PC-3 (cell line): Measurements from ENCODE around the gene DYNLL1. TPM values are rescaled to one million over a fixed set of nuclear protein-coding genes. Genes with fewer than 3 reads are reported as not detected.

ENCODE experiments used
- ATAC-seq: fragments of 200-7000 bp; cut with Tn5 transposase; 2 replicates; pipeline ENCODE4 v1.9.1; 2020; ENCODE audit warnings: mild to moderate bottlenecking, moderate library complexity
- BruUV-seq: library from RNA; stranded (reverse); fragments of 400-500 nt; replicated peaks from 2 replicates; lab custom pipeline; 2021; lab: Mats Ljungman, UMichigan
- CTCF ChIA-PET: fragments of 300-600 bp; sonication (Branson Sonifier 250); formaldehyde crosslinking; loops from one replicate; lab custom pipeline; 2022; ENCODE audit warnings: antibody characterized with exemption; lab: Charles Lee
- POLR2A ChIA-PET: fragments of 300-600 bp; sonication (Branson Sonifier 250); formaldehyde crosslinking; loops from one replicate; lab custom pipeline; 2022; ENCODE audit warnings: antibody characterized with exemption; ENCODE audit not compliant: unreplicated experiment; lab: Charles Lee
- DNase-seq: peaks from one replicate; pipeline ENCODE4 v3.0.0-alpha.2; 2015
- H2AFZ ChIP-seq: fragments of 300-600 bp; sonication (generic); 2 replicates; pipeline ENCODE4 v1.6.0; 2016; ENCODE audit warnings: antibody characterized with exemption, low read length
- H3F3A ChIP-seq: fragments of 300-600 bp; sonication (generic); one replicate; pipeline ENCODE4 v1.6.0; 2017; ENCODE audit warnings: antibody characterized with exemption, low read length, control low read depth, mild to moderate bottlenecking; ENCODE audit not compliant: unreplicated experiment
- H3K27ac ChIP-seq: fragments of 300-600 bp; sonication (generic); 2 replicates; pipeline ENCODE4 v1.5.1; 2016; ENCODE audit warnings: mild to moderate bottlenecking, low read length
- H3K27me3 ChIP-seq: fragments of 300-600 bp; sonication (generic); 2 replicates; pipeline ENCODE4 v1.6.1; 2016; ENCODE audit warnings: low read length, mixed read lengths
- H3K36me3 ChIP-seq: fragments of 300-600 bp; sonication (generic); 2 replicates; pipeline ENCODE4 v1.6.1; 2016; ENCODE audit warnings: low read depth, mixed run types, low read length, mixed read lengths
- H3K4me1 ChIP-seq: fragments of 300-600 bp; sonication (generic); 2 replicates; pipeline ENCODE4 v1.5.1; 2016; ENCODE audit warnings: low read length; ENCODE audit not compliant: insufficient read depth
- H3K4me2 ChIP-seq: fragments of 300-600 bp; sonication (generic); 2 replicates; pipeline ENCODE4 v1.6.0; 2016; ENCODE audit warnings: low read length
- H3K4me3 ChIP-seq: fragments of 300-600 bp; sonication (generic); 2 replicates; pipeline ENCODE4 v1.5.1; 2016; ENCODE audit warnings: mild to moderate bottlenecking, low read length, mixed read lengths
- H3K79me2 ChIP-seq: fragments of 300-600 bp; sonication (generic); 2 replicates; pipeline ENCODE4 v1.6.1; 2017; ENCODE audit warnings: low read length, mixed read lengths
- H3K9ac ChIP-seq: fragments of 300-600 bp; sonication (generic); 2 replicates; pipeline ENCODE4 v1.6.0; 2016; ENCODE audit warnings: mild to moderate bottlenecking, low read length
- H3K9me2 ChIP-seq: fragments of 300-600 bp; sonication (generic); replicated peaks from 2 replicates; pipeline ENCODE4 v1.6.1; 2016; ENCODE audit warnings: mixed run types, low read length, mixed read lengths
- H3K9me3 ChIP-seq: fragments of 300-600 bp; sonication (generic); 2 replicates; pipeline ENCODE4 v1.6.1; 2016; ENCODE audit warnings: low read length, mixed read lengths
- H4K20me1 ChIP-seq: fragments of 300-600 bp; sonication (generic); 2 replicates; pipeline ENCODE4 v1.6.1; 2016; ENCODE audit warnings: low read length, mixed read lengths
- CTCF ChIP-seq: fragments of 300-600 bp; sonication (generic); conservative IDR thresholded peaks from 2 replicates; pipeline ENCODE4 v1.5.1; 2017; ENCODE audit warnings: antibody characterized with exemption, low read depth, mild to moderate bottlenecking, low read length
- EZH2 ChIP-seq: fragments of 300-600 bp; sonication (generic); IDR thresholded peaks from one replicate; pipeline ENCODE4 v1.6.1; 2017; ENCODE audit warnings: antibody characterized with exemption, mild to moderate bottlenecking, low read length; ENCODE audit not compliant: unreplicated experiment
- EZH2phosphoT487 ChIP-seq: fragments of 300-600 bp; sonication (generic); IDR thresholded peaks from 2 replicates; pipeline ENCODE4 v1.6.1; 2018; ENCODE audit warnings: mild to moderate bottlenecking, antibody characterized with exemption, low read length, borderline replicate concordance
- intact Hi-C: fragments of 100-400 bp; cut with micrococcal nuclease; formaldehyde crosslinking; loops from 2 replicates; pipeline ENCODE4 v1.9.0; 2023
- total RNA-seq: library from RNA; depleted of rRNA; stranded (reverse); fragments of >200 nt; gene quantifications from 2 replicates; pipeline ENCODE4 v1.2.3, GENCODE V29; 2014

The DYNLL1 gene
- total RNA-seq, 1 experiment from 2014 or later = 396 TPM

GRCh38 chr12:120539303-120539702 lies 43.4 kb downstream of the DYNLL1 start:
- DNase-seq (peak; percentile 68), ATAC-seq (peak; percentile 23)
- intact Hi-C loops = loop anchor here (5.0 kb wide), 2 partner anchors 102 to 148 kb away; partner anchors contain the start of genes COX6A1 and MLEC
- no peak for TF ChIP-seq CTCF
- no peak for TF ChIP-seq EZH2
- no peak for TF ChIP-seq EZH2phosphoT487
- Histone ChIP-seq H3F3A (peaks cover 20% of the 10 kb centered on the region), H3K27me3 (no peaks in the 10 kb centered on the region), H3K9me2 (no peaks in the 10 kb centered on the region), H3K4me1 (peaks cover 47% of the 10 kb centered on the region), H3K9me3 (no peaks in the 10 kb centered on the region), H3K27ac (peak overlapping the region; percentile 62), H3K4me2 (peak overlapping the region; percentile 90), H4K20me1 (peaks cover 60% of the 10 kb centered on the region), H2AFZ (no peak overlapping the region), H3K4me3 (peak overlapping the region; percentile 92; the same call in 1 of the 2 replicates), H3K79me2 (peaks cover 100% of the 10 kb centered on the region), H3K36me3 (peaks cover 6% of the 10 kb centered on the region; the same call in 1 of the 2 replicates), H3K9ac (no peak overlapping the region)
- no TSS peak for BruUV-seq
- ChIA-PET POLR2A (interaction anchor here (0.6 to 1.6 kb wide), 2 partner anchors 10 to 149 kb away, joined by 4 read pairs; no protein-coding TSS in a partner anchor), CTCF (no interaction called here)

- CTCF ChIA-PET = no interaction called here
Observed at GRCh38 chr12:120540445-120540844, 44.5 kb downstream of the DYNLL1 start.

More at GRCh38 chr12:120540445-120540844, 44.5 kb downstream of the DYNLL1 start:
- POLR2A ChIA-PET = no interaction called here
- Histone ChIP-seq H4K20me1 (peaks cover 59% of the 10 kb centered on the region), H3K9me3 (no peaks in the 10 kb centered on the region), H3K4me2 (peak overlapping the region; percentile 24; the same call in 1 of the 2 replicates), H3K79me2 (peaks cover 96% of the 10 kb centered on the region), H3K4me1 (peaks cover 56% of the 10 kb centered on the region), H2AFZ (no peak overlapping the region), H3K27ac (no peak overlapping the region), H3K36me3 (peaks cover 6% of the 10 kb centered on the region; the same call in 1 of the 2 replicates), H3K9ac (no peak overlapping the region), H3K9me2 (no peaks in the 10 kb centered on the region), H3F3A (peaks cover 23% of the 10 kb centered on the region), H3K4me3 (no peak overlapping the region), H3K27me3 (no peaks in the 10 kb centered on the region)
- BruUV-seq = no TSS peak
- intact Hi-C loops = no loop called here
- TF ChIP-seq EZH2phosphoT487 (no peak), CTCF (no peak), EZH2 (no peak)
- ATAC-seq (no peak), DNase-seq (no peak)
